ENCODE data around the gene MTG2. TPM values are rescaled to one million over a fixed set of nuclear protein-coding genes. Genes with fewer than 3 reads are reported as not detected.

MTG2 gene
- total and polyA plus RNA-seq, 2 of the 8 experiments (the other 6 are each of a cell fraction or from before 2014, with no cell fraction given): 14.4 to 22.8 TPM

DNA sequence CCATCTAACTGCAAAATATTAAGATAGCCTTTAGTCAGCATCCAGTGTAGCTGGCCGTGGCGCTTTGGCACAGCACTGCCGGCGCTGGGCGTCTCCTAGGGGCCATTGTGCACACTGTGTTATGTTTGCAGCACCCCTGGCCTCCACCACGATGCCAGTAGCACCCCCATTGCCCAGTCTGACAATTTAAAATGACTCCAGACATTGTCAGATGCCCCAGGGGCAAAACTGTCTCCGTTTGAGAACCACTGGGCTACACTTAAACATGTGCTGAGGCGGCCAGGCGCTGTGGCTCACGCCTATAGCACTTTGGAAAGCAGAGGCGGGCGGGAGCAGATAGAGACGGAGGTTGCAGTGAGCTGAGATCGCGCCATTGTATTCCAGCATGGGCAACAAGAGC is 6.0 kb upstream of the MTG2 start:
- POLR2A ChIA-PET (ENCODE audit: partially characterized antibody): interaction anchor here (0.6 kb wide), 1 partner anchor 181 kb away, joined by 3 read pairs; no protein-coding TSS in a partner anchor
- CTCF ChIA-PET (ENCODE audit: partially characterized antibody): interaction anchor here (0.6 to 2.0 kb wide), 3 partner anchors 10 to 147 kb away, joined by 3 to 6 read pairs (median 4); no protein-coding TSS in a partner anchor
- H3K56ac ChIP-seq (replicated peaks; ENCODE audit: insufficient read length, low read depth, low read length): no peak overlapping the region

More for the DNA sequence above, 6.0 kb upstream of the MTG2 start:
- peaks cover 2 to 26% (median 13%) of the 10 kb centered on the region in 4 experiments; a peak in 6 of 8 replicates for H3K36me3 ChIP-seq (ENCODE audit: control insufficient read depth in 2 of 4, insufficient read depth in 4 of 4, low read length in 3 of 4)
- peaks cover 0 to 4% of the 10 kb centered on the region in 2 experiments for H4K20me1 ChIP-seq (replicated peaks in 1 of 2; ENCODE audit: control insufficient read depth in 1 of 2, insufficient read depth in 2 of 2, low read length in 2 of 2)
- no peak overlapping the region for H3K9ac ChIP-seq (replicated peaks in 1 of 4; ENCODE audit: extremely low read depth in 1 of 4, low read depth in 3 of 4, low read length in 3 of 4)
- H2AK5ac ChIP-seq (ENCODE audit: low read depth, low read length): no peak overlapping the region
- TF ChIP-seq POLR2AphosphoS5 (IDR thresholded peaks at IDR 0.05; ENCODE audit: low read depth, low read length) (0 out of 2 replicates have a peak, but pooled peaks have one; percentile 12), YY1 (IDR thresholded peaks at IDR 0.05; ENCODE audit: low read depth, low read length) (no peak)
- H3K4me1 ChIP-seq (replicated peaks in 1 of 4; ENCODE audit: control insufficient read depth in 3 of 4, insufficient read depth in 4 of 4, low read length in 3 of 4): no peaks in the 10 kb centered on the region; a peak in 1 of 7 replicates
- DNase-seq (ENCODE audit: low read depth in 1 of 2, low spot score in 2 of 2) (no peak), FAIRE-seq (no peak)
- no peak overlapping the region for H3K4ac ChIP-seq (replicated peaks; ENCODE audit: insufficient read length, low read depth, low read length)
- H3K14ac ChIP-seq (ENCODE audit: insufficient read length): no peak overlapping the region
- no peak overlapping the region for H3K4me3 ChIP-seq (ENCODE audit: extremely low read depth in 1 of 4, insufficient read depth in 2 of 4, low read depth in 3 of 4, low read length in 4 of 4)
- H3K27ac ChIP-seq (ENCODE audit: low read depth, low read length): no peak overlapping the region
- no peak overlapping the region for H2BK12ac ChIP-seq (ENCODE audit: low read depth, low read length)
- no peak overlapping the region for H3K4me2 ChIP-seq (ENCODE audit: insufficient read depth in 1 of 2, low read depth in 2 of 2, low read length in 2 of 2)
- no peak overlapping the region for H2BK15ac ChIP-seq (ENCODE audit: low read length)
- H2AFZ ChIP-seq (ENCODE audit: low read length): no peak overlapping the region
- no peaks in the 10 kb centered on the region for H3K79me1 ChIP-seq (ENCODE audit: low read depth, low read length)
- no peaks in the 10 kb centered on the region for H3K23me2 ChIP-seq (ENCODE audit: low read depth, low read length)
- 90% methylated on average over 15 of the region's 15 CpGs; no CpG with 5 or more reads in 1 of the 2 experiments for WGBS, 2 experiments (ENCODE audit: extremely low coverage in 1 of 2, insufficient coverage in 1 of 2, insufficient read length in 1 of 2, insufficient replicate concordance in 2 of 2, low coverage in 1 of 2, low lambda C conversion rate in 2 of 2, missing lambda C conversion rate in 1 of 2)
- no peaks in the 10 kb centered on the region for H3K9me3 ChIP-seq (ENCODE audit: insufficient read depth in 2 of 2, low read depth in 1 of 2, low read length in 1 of 2)
- H4K5ac ChIP-seq (ENCODE audit: insufficient read length, low read depth, low read length): no peak overlapping the region
- no peak overlapping the region for H2BK5ac ChIP-seq (ENCODE audit: low read depth, low read length)
- no peak overlapping the region for H2BK120ac ChIP-seq (replicated peaks; ENCODE audit: low read depth, low read length)
- H3K18ac ChIP-seq (ENCODE audit: extremely low read depth, low read length): no peak overlapping the region
- no peaks in the 10 kb centered on the region for H3K79me2 ChIP-seq (ENCODE audit: control insufficient read depth in 1 of 2, insufficient read depth in 2 of 2, low read length in 2 of 2)
- no peak overlapping the region for H4K8ac ChIP-seq (ENCODE audit: extremely low read depth, insufficient read depth, low read length)
- no peaks in the 10 kb centered on the region for H3K27me3 ChIP-seq (replicated peaks in 1 of 4; ENCODE audit: control insufficient read depth in 3 of 4, extremely low read depth in 1 of 4, insufficient read depth in 3 of 4, low read length in 3 of 4)
- H3K23ac ChIP-seq (ENCODE audit: insufficient read length): no peak overlapping the region
- H2BK20ac ChIP-seq (ENCODE audit: low read length): no peak overlapping the region
- no peak overlapping the region for H4K91ac ChIP-seq (replicated peaks; ENCODE audit: insufficient read length, low read length)
